ENCODE data around the gene NELFCD.

- TF ChIP-seq CTCF (IDR thresholded peaks at IDR 0.05): no peak
- TF ChIP-seq POLR2A (IDR thresholded peaks at IDR 0.05): no peak
Observed at GRCh38 chr20:59002388-59002787, 21.3 kb downstream of the NELFCD start.
